HG02759 (cell line): Measurements from ENCODE around the gene FAM110D.

Experiments
- ATAC-seq: cut with Tn5 transposase; IDR thresholded peaks from one replicate; pipeline ENCODE4 v1.9.1; 2021; ENCODE audit warnings: mild to moderate bottlenecking, moderate library complexity; ENCODE audit not compliant: unreplicated experiment

FAM110D gene

GRCh38 chr1:26161415-26162219, 2.7 kb downstream of the FAM110D start:
- ATAC-seq: no peak

GRCh38 chr1:26162220-26162709, 3.4 kb downstream of the FAM110D start:
- no peak for ATAC-seq

- ATAC-seq: no peak
Observed at GRCh38 chr1:26163684-26164035, 4.8 kb downstream of the FAM110D start.

- peak; percentile 44 for ATAC-seq
Observed at GRCh38 chr1:26164036-26164860, 5.4 kb downstream of the FAM110D start.

- ATAC-seq: no peak
Observed at GRCh38 chr1:26164861-26165842, 6.3 kb downstream of the FAM110D start.

- no peak for ATAC-seq
Observed at GRCh38 chr1:26166719-26167281, 7.9 kb downstream of the FAM110D start.

- no peak for ATAC-seq
Observed at GRCh38 chr1:26168410-26169197, 9.7 kb downstream of the FAM110D start, which contains the start of gene C1orf232. Gene C1orf232, minus strand, starts transcription at chr1:26168963. Its CDS starts 464 bp downstream, at chr1:26168499.

- ATAC-seq: no peak
Observed at GRCh38 chr1:26169198-26169554, 10.3 kb downstream of the FAM110D start.

GRCh38 chr1:26169669-26170471, 11.0 kb downstream of the FAM110D start, which contains the start of gene ZNF593:
Gene ZNF593, plus strand, starts transcription at chr1:26169908. Its CDS starts 76 bp downstream, at chr1:26169984.
- peak; percentile 93 for ATAC-seq

- ATAC-seq: no peak
Observed at GRCh38 chr1:26170472-26170821, 11.6 kb downstream of the FAM110D start.

GRCh38 chr1:26171084-26172072, 12.5 kb downstream of the FAM110D start, which contains the start of gene ZNF593OS:
Gene ZNF593OS, minus strand, starts transcription at chr1:26171832. Its CDS starts 171 bp downstream, at chr1:26171661.
- ATAC-seq: no peak

- no peak for ATAC-seq
Observed at GRCh38 chr1:26175346-26175745, 16.5 kb downstream of the FAM110D start.

- ATAC-seq: no peak
Observed at GRCh38 chr1:26177182-26177684, 18.4 kb downstream of the FAM110D start, which contains the start of gene CNKSR1. Gene CNKSR1, plus strand, starts transcription at chr1:26177491. Its CDS starts 57 bp downstream, at chr1:26177548.

- ATAC-seq: no peak
Observed at GRCh38 chr1:26180010-26180506, 21.2 kb downstream of the FAM110D start.

GRCh38 chr1:26181586-26182382, 22.9 kb downstream of the FAM110D start:
- no peak for ATAC-seq

- ATAC-seq: no peak
Observed at GRCh38 chr1:26182383-26182696, 23.5 kb downstream of the FAM110D start.
